ENCODE results near the gene ADGRD1.

The ADGRD1 gene

DNA sequence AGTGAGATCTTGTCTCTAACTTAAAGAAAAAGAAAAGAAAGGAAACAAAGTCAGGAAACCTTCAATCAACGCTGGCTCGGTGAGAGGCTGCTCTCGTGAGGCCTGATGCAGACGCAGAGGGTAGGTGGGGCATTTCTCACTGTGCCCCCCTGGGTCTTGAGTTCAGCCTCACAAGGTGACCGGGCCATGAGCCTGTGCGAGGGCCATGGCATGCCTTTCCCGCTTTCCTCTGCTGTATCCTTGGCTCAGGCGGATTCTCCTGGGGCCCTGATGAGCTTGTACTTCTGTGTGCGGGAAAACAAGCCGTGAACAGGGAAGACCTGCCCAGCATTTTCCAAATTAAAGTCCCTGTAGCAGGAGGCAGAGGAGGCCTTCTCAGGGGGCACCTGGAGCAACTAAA lies 20.2 kb downstream of the ADGRD1 start:
- H2AFZ ChIP-seq (ENCODE audit: low read depth, low read length): no peak overlapping the region
- H3K4me2 ChIP-seq (ENCODE audit: insufficient read depth, low read length): no peak overlapping the region

GRCh38 chr12:130975116-130975515 lies 21.4 kb downstream of the ADGRD1 start:
- TF ChIP-seq EZH2 (IDR thresholded peaks at IDR 0.05; ENCODE audit: borderline replicate concordance, low read depth, low read length, severe bottlenecking): no peak
- TF ChIP-seq, protein P1, sequence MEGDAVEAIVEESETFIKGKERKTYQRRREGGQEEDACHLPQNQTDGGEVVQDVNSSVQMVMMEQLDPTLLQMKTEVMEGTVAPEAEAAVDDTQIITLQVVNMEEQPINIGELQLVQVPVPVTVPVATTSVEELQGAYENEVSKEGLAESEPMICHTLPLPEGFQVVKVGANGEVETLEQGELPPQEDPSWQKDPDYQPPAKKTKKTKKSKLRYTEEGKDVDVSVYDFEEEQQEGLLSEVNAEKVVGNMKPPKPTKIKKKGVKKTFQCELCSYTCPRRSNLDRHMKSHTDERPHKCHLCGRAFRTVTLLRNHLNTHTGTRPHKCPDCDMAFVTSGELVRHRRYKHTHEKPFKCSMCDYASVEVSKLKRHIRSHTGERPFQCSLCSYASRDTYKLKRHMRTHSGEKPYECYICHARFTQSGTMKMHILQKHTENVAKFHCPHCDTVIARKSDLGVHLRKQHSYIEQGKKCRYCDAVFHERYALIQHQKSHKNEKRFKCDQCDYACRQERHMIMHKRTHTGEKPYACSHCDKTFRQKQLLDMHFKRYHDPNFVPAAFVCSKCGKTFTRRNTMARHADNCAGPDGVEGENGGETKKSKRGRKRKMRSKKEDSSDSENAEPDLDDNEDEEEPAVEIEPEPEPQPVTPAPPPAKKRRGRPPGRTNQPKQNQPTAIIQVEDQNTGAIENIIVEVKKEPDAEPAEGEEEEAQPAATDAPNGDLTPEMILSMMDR (IDR thresholded peaks at IDR 0.05; ENCODE audit: borderline replicate concordance, extremely low read depth, low read length, poor library complexity, severe bottlenecking): no peak
- no peak for ATAC-seq (ENCODE audit: insufficient read depth, low read depth)
- Histone ChIP-seq H3K27ac (ENCODE audit: low read length) (no peak overlapping the region), H3K36me3 (ENCODE audit: insufficient read depth, low read length) (no peaks in the 10 kb centered on the region), H2AFZ (ENCODE audit: low read depth, low read length) (no peak overlapping the region), H3K9me3 (ENCODE audit: insufficient read depth, low read length, severe bottlenecking) (no peaks in the 10 kb centered on the region), H3K4me3 (ENCODE audit: low read depth in 1 of 2, low read length in 2 of 2) (no peak overlapping the region), H3K79me2 (ENCODE audit: insufficient read depth, low read length) (no peaks in the 10 kb centered on the region), H3K4me2 (ENCODE audit: insufficient read depth, low read length) (no peak overlapping the region), H4K20me1 (ENCODE audit: insufficient read depth, low read length) (no peaks in the 10 kb centered on the region), H3K4me1 (ENCODE audit: insufficient read depth, low read length) (no peaks in the 10 kb centered on the region), H3K27me3 (ENCODE audit: insufficient read depth, low read length, poor library complexity) (peaks cover 13% of the 10 kb centered on the region), H3K9ac (ENCODE audit: low read depth, low read length) (no peak overlapping the region)
- DNase-seq: no peak

More for the DNA sequence above, 20.2 kb downstream of the ADGRD1 start:
- Histone ChIP-seq H3K27ac (ENCODE audit: low read length) (no peak overlapping the region), H3K79me2 (ENCODE audit: insufficient read depth, low read length) (no peaks in the 10 kb centered on the region), H3K4me3 (ENCODE audit: low read depth in 1 of 2, low read length in 2 of 2) (no peak overlapping the region), H4K20me1 (ENCODE audit: insufficient read depth, low read length) (no peaks in the 10 kb centered on the region), H3K36me3 (ENCODE audit: insufficient read depth, low read length) (no peaks in the 10 kb centered on the region), H3K4me1 (ENCODE audit: insufficient read depth, low read length) (no peaks in the 10 kb centered on the region), H3K9me3 (ENCODE audit: insufficient read depth, low read length, severe bottlenecking) (no peaks in the 10 kb centered on the region), H3K27me3 (ENCODE audit: insufficient read depth, low read length, poor library complexity) (peaks cover 13% of the 10 kb centered on the region), H3K9ac (ENCODE audit: low read depth, low read length) (no peak overlapping the region)
- ATAC-seq (ENCODE audit: insufficient read depth, low read depth) (no peak), DNase-seq (no peak)
- TF ChIP-seq, protein P1 (IDR thresholded peaks at IDR 0.05; ENCODE audit: borderline replicate concordance, extremely low read depth, low read length, poor library complexity, severe bottlenecking): no peak

DNA sequence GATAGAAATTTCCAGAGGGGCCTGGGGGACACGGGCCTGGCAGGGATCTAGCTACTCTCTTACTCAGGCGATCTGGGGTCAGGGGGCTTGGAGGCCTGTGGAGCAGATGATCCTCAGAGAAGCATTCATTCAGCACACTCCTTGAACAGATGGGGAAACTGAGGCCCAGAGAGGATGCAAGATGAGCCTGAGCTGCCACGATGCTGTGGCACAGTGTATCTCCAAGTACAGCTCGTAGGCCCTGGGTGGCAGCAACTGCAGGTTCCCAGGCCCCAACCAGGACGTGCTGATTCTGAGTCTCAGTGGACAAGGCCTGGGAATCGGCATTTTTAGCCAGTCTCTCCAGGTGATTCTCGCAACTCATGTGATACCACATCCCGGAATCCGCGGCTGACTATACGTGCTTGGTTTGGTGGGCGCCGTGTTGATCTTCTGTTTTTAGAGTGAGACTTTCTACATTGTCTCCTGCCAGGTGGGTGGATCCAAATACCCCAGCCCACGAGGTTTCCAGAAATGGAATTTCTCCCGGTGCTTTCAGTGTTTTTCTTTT lies 22.5 kb downstream of the ADGRD1 start:
- H3K36me3 ChIP-seq (ENCODE audit: insufficient read depth, low read length): no peaks in the 10 kb centered on the region
- no peak overlapping the region for H3K9ac ChIP-seq (ENCODE audit: low read depth, low read length)
- no peak overlapping the region for H3K27ac ChIP-seq (ENCODE audit: low read length)
- DNase-seq: no peak
- H3K9me3 ChIP-seq (ENCODE audit: insufficient read depth, low read length, severe bottlenecking): no peaks in the 10 kb centered on the region
- no peak overlapping the region for H3K4me3 ChIP-seq (ENCODE audit: low read depth in 1 of 2, low read length in 2 of 2)
- H4K20me1 ChIP-seq (ENCODE audit: insufficient read depth, low read length): no peaks in the 10 kb centered on the region
- no peak for ATAC-seq (ENCODE audit: insufficient read depth, low read depth)
- no peak for TF ChIP-seq EZH2 (IDR thresholded peaks at IDR 0.05; ENCODE audit: borderline replicate concordance, low read depth, low read length, severe bottlenecking)
- TF ChIP-seq, protein P1 (IDR thresholded peaks at IDR 0.05; ENCODE audit: borderline replicate concordance, extremely low read depth, low read length, poor library complexity, severe bottlenecking): no peak
- H3K27me3 ChIP-seq (ENCODE audit: insufficient read depth, low read length, poor library complexity): peaks cover 13% of the 10 kb centered on the region
- no peak overlapping the region for H3K4me2 ChIP-seq (ENCODE audit: insufficient read depth, low read length)
- no peak overlapping the region for H2AFZ ChIP-seq (ENCODE audit: low read depth, low read length)
- no peaks in the 10 kb centered on the region for H3K79me2 ChIP-seq (ENCODE audit: insufficient read depth, low read length)
- no peaks in the 10 kb centered on the region for H3K4me1 ChIP-seq (ENCODE audit: insufficient read depth, low read length)

All from DND-41 (cell line).